A673 (cell line): ENCODE results near the gene EVA1A. TPM values are rescaled to one million over a fixed set of nuclear protein-coding genes. Genes with fewer than 3 reads are reported as not detected.

Experiments
- BruUV-seq: library from RNA; stranded (reverse); fragments of 400-500 nt; replicated peaks from 2 replicates; lab custom pipeline; 2021; lab: Mats Ljungman, UMichigan
- CTCF ChIA-PET: fragments of 300-600 bp; sonication (Branson Sonifier 250); formaldehyde crosslinking; loops from one replicate; lab custom pipeline; 2022; ENCODE audit warnings: antibody characterized with exemption; lab: Charles Lee
- POLR2A ChIA-PET: fragments of 300-600 bp; sonication (Branson Sonifier 250); formaldehyde crosslinking; loops from one replicate; lab custom pipeline; 2022; ENCODE audit warnings: antibody characterized with exemption; ENCODE audit not compliant: low non-redundant PET; lab: Charles Lee
- DNase-seq: peaks from one replicate; pipeline ENCODE4 v3.0.0-alpha.2; 2015; ENCODE audit warnings: low spot score
- H3K27ac ChIP-seq: fragments of 200-600 bp; sonication (generic); 2 replicates; pipeline ENCODE4 v1.5.1; 2016; ENCODE audit warnings: mixed run types, low read depth, mild to moderate bottlenecking, mixed read lengths, antibody characterized with exemption, low read length; ENCODE audit not compliant: poor library complexity, severe bottlenecking
- H3K27me3 ChIP-seq: fragments of 200-600 bp; sonication (generic); replicated peaks from 2 replicates; pipeline ENCODE4 v1.6.1; 2017; ENCODE audit warnings: mixed run types, low read depth, mild to moderate bottlenecking, mixed read lengths, antibody characterized with exemption, low read length; ENCODE audit not compliant: insufficient read depth, poor library complexity
- H3K36me3 ChIP-seq: fragments of 200-600 bp; sonication (generic); 2 replicates; pipeline ENCODE4 v1.6.1; 2016; ENCODE audit warnings: mixed run types, mild to moderate bottlenecking, mixed read lengths, antibody characterized with exemption, low read length; ENCODE audit not compliant: insufficient read depth, poor library complexity, severe bottlenecking
- H3K4me1 ChIP-seq: fragments of 200-600 bp; sonication (generic); 2 replicates; pipeline ENCODE4 v1.6.1; 2017; ENCODE audit warnings: mixed run types, mild to moderate bottlenecking, mixed read lengths, antibody characterized with exemption, low read length; ENCODE audit not compliant: insufficient read depth, poor library complexity, severe bottlenecking
- H3K4me3 ChIP-seq: fragments of 200-600 bp; sonication (generic); 2 replicates; pipeline ENCODE4 v1.5.1; 2016; ENCODE audit warnings: low read depth, mixed run types, mild to moderate bottlenecking, mixed read lengths, low read length; ENCODE audit not compliant: poor library complexity, severe bottlenecking
- H3K9me3 ChIP-seq: fragments of 200-600 bp; sonication (generic); 2 replicates; pipeline ENCODE4 v1.6.1; 2016; ENCODE audit warnings: mixed run types, low read depth, mild to moderate bottlenecking, mixed read lengths, antibody characterized with exemption, low read length; ENCODE audit not compliant: poor library complexity, severe bottlenecking
- CTCF ChIP-seq: fragments of 300-800, 200-600 bp; sonication (generic); conservative IDR thresholded peaks from 2 replicates; pipeline ENCODE4 v1.5.1; 2017; ENCODE audit warnings: low read depth, mild to moderate bottlenecking, antibody characterized with exemption, low read length, moderate library complexity, mixed read lengths
- EZH2 ChIP-seq: fragments of 200-600 bp; sonication (generic); IDR thresholded peaks from 2 replicates; pipeline ENCODE4 v1.6.1; 2017; ENCODE audit warnings: borderline replicate concordance, low read depth, mild to moderate bottlenecking, mixed read lengths, antibody characterized with exemption, low read length; ENCODE audit not compliant: poor library complexity, severe bottlenecking
- intact Hi-C: fragments of 100-400 bp; cut with micrococcal nuclease; formaldehyde crosslinking; loops from one replicate; pipeline ENCODE4 v1.10.0; 2022; ENCODE audit not compliant: unreplicated experiment
- total RNA-seq: library from RNA; stranded (reverse); gene quantifications from 2 replicates; pipeline ENCODE4 v1.2.3, GENCODE V29; 2021

Gene EVA1A
- total RNA-seq, 1 experiment from 2014 or later, result 4.3 TPM

- Histone ChIP-seq H3K4me3 (no peak overlapping the region), H3K4me1 (no peaks in the 10 kb centered on the region), H3K27me3 (no peaks in the 10 kb centered on the region), H3K9me3 (no peaks in the 10 kb centered on the region), H3K27ac (no peak overlapping the region), H3K36me3 (no peaks in the 10 kb centered on the region)
- TF ChIP-seq CTCF (no peak), EZH2 (no peak)
- ChIA-PET POLR2A (no interaction called here), CTCF (no interaction called here)
- no TSS peak for BruUV-seq
- intact Hi-C loops, result no loop called here
- no peak for DNase-seq
These were observed 8.5 kb downstream of the EVA1A start for GRCh38 chr2:75552222-75552621.

DNA sequence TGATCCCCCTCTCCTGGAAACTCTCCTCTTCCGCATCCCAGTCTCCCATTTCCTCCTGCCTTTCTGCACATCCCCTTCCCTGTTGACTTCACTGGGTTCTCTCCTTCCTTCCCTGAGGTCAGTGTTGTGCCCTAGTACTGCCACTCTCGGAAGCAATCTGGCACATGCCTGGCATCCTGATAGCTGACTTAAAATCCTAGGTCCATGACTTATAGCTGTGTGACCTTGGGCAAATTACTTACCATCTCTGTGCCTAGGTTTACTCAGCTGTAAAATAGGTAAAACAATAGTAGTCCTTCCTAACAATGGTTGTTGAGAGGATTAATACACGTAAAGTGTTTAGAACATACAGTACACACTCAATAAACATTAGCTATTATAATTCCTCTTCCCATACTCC, 9.3 kb downstream of the EVA1A start:
- H3K9me3 ChIP-seq, result no peaks in the 10 kb centered on the region
- H3K36me3 ChIP-seq, result no peaks in the 10 kb centered on the region
- ChIA-PET CTCF (no interaction called here), POLR2A (no interaction called here)
- intact Hi-C loops, result no loop called here
- no peak for DNase-seq
- no peaks in the 10 kb centered on the region for H3K4me1 ChIP-seq
- no peak overlapping the region for H3K27ac ChIP-seq
- H3K27me3 ChIP-seq, result no peaks in the 10 kb centered on the region
- no peak for TF ChIP-seq CTCF
- TF ChIP-seq EZH2, result no peak
- H3K4me3 ChIP-seq, result no peak overlapping the region
- BruUV-seq, result no TSS peak

- Histone ChIP-seq H3K4me1 (no peaks in the 10 kb centered on the region), H3K4me3 (no peak overlapping the region), H3K27me3 (no peaks in the 10 kb centered on the region), H3K36me3 (no peaks in the 10 kb centered on the region), H3K27ac (no peak overlapping the region), H3K9me3 (no peaks in the 10 kb centered on the region)
- DNase-seq, result no peak
- CTCF ChIA-PET, result no interaction called here
- TF ChIP-seq EZH2 (no peak), CTCF (no peak)
- intact Hi-C loops, result no loop called here
- no TSS peak for BruUV-seq
- POLR2A ChIA-PET, result no interaction called here
These were observed 11.1 kb downstream of the EVA1A start for GRCh38 chr2:75549401-75550253.
